HL-60/S4 treated with retinoic acid at 250 ng/mL for 4 days and 3 days (cell line): Measurements from ENCODE around the gene ZNF200.
"Not testable (repeated sequence)": the region's sequence is repeated elsewhere in the genome, so short reads cannot be mapped to it uniquely, and the experiment has no call there.

Experiments used
- in situ Hi-C: fragments of 300-500 bp; cut with MboI; formaldehyde crosslinking; loops from 2 replicates; pipeline ENCODE4 v1.7.0; 2022; ENCODE audit warnings: low sequenced_read_pairs

ZNF200 gene

GRCh38 chr16:3234857-3235561 is at the start of gene ZNF200:
ZNF200 (minus strand) TSS chr16:3235158; CDS start chr16:3233755, 1,403 bp downstream.
- in situ Hi-C loops: no loop called here

GRCh38 chr16:3283543-3284447 is 48.8 kb upstream of the ZNF200 start:
- in situ Hi-C loops: no loop called here

- in situ Hi-C loops: no loop called here
Observed at GRCh38 chr16:3282730-3283542, 48.0 kb upstream of the ZNF200 start, which contains the start of gene ZNF263. ZNF263 (plus strand) TSS chr16:3283491; CDS start chr16:3283819, 328 bp downstream.

- in situ Hi-C loops: no loop called here
Observed at GRCh38 chr16:3282103-3282729, 47.3 kb upstream of the ZNF200 start.

- in situ Hi-C loops: no loop called here
Observed at GRCh38 chr16:3281222-3281820, 46.4 kb upstream of the ZNF200 start.

GRCh38 chr16:3276679-3277078 is 41.7 kb upstream of the ZNF200 start:
- in situ Hi-C loops: no loop called here

- in situ Hi-C loops: no loop called here
Observed at GRCh38 chr16:3274947-3275346, 40.0 kb upstream of the ZNF200 start.

- in situ Hi-C loops: no loop called here
Observed at GRCh38 chr16:3274490-3274889, 39.5 kb upstream of the ZNF200 start.

- in situ Hi-C loops: not testable (repeated sequence)
Observed at GRCh38 chr16:3271281-3271680, 36.3 kb upstream of the ZNF200 start.

- in situ Hi-C loops: not testable (repeated sequence)
Observed at GRCh38 chr16:3270718-3271117, 35.8 kb upstream of the ZNF200 start.

GRCh38 chr16:3268294-3268693 is 33.3 kb upstream of the ZNF200 start:
- in situ Hi-C loops: no loop called here

- in situ Hi-C loops: no loop called here
Observed at GRCh38 chr16:3266873-3267537, 32.0 kb upstream of the ZNF200 start.

GRCh38 chr16:3264137-3265036 is 29.4 kb upstream of the ZNF200 start:
- in situ Hi-C loops: no loop called here

GRCh38 chr16:3262517-3262916 is 27.6 kb upstream of the ZNF200 start:
- in situ Hi-C loops: no loop called here

GRCh38 chr16:3259836-3260235 is 24.9 kb upstream of the ZNF200 start:
- in situ Hi-C loops: no loop called here

- in situ Hi-C loops: no loop called here
Observed at GRCh38 chr16:3256866-3257465, 22.0 kb upstream of the ZNF200 start.

GRCh38 chr16:3256146-3256865 is 21.3 kb upstream of the ZNF200 start, which contains the start of gene MEFV:
MEFV (minus strand) TSS chr16:3256633; CDS start chr16:3256587, 46 bp downstream.
- in situ Hi-C loops: no loop called here
